Panc1 (cell line): ENCODE results near the gene DTNBP1. TPM values are rescaled to one million over a fixed set of nuclear protein-coding genes. Genes with fewer than 3 reads are reported as not detected.

Experiments
- ATAC-seq: fragments of 200-7000 bp; cut with Tn5 transposase; 2 replicates; pipeline ENCODE4 v1.9.1; 2020; ENCODE audit warnings: mild to moderate bottlenecking, moderate library complexity
- BruUV-seq: library from RNA; stranded (reverse); fragments of 400-500 nt; replicated peaks from 2 replicates; lab custom pipeline; 2021; lab: Mats Ljungman, UMichigan
- CTCF ChIA-PET: fragments of 300-600 bp; sonication (Branson Sonifier 250); formaldehyde crosslinking; loops from one replicate; lab custom pipeline; 2022; ENCODE audit warnings: antibody characterized with exemption; lab: Charles Lee
- POLR2A ChIA-PET: fragments of 300-600 bp; sonication (Branson Sonifier 250); formaldehyde crosslinking; loops from one replicate; lab custom pipeline; 2022; ENCODE audit warnings: antibody characterized with exemption; lab: Charles Lee
- DNase-seq: peaks from one replicate; pipeline ENCODE4 v3.0.0-alpha.2; 2010; ENCODE audit warnings: low read depth, low spot score
- H3K27ac ChIP-seq: 2 replicates; pipeline ENCODE4 v1.5.1; 2011; ENCODE audit warnings: mild to moderate bottlenecking, low read length, inconsistent platforms
- H3K27me3 ChIP-seq: fragments of 200-500 bp; sonication (Bioruptor generic); 2 replicates; pipeline ENCODE4 v1.6.0; 2014; ENCODE audit warnings: low read length, inconsistent platforms; ENCODE audit not compliant: control insufficient read depth, insufficient read depth
- H3K36me3 ChIP-seq: fragments of 200-500 bp; sonication (Bioruptor generic); 2 replicates; pipeline ENCODE4 v1.5.1; 2014; ENCODE audit warnings: inconsistent platforms, mild to moderate bottlenecking, low read length, moderate library complexity; ENCODE audit not compliant: control insufficient read depth, insufficient read depth
- H3K4me1 ChIP-seq: 2 replicates; pipeline ENCODE4 v1.5.1; 2011; ENCODE audit warnings: inconsistent platforms, mild to moderate bottlenecking, low read length, moderate library complexity; ENCODE audit not compliant: control insufficient read depth, insufficient read depth
- H3K4me3 ChIP-seq, 2 experiments: 2 replicates each; pipeline ENCODE4 v1.5.1; 2011 to 2012; ENCODE audit warnings: low read depth in 2 of 2, low read length in 2 of 2, mild to moderate bottlenecking in 2 of 2, inconsistent platforms in 1 of 2, moderate library complexity in 1 of 2
- H3K9me3 ChIP-seq: fragments of 200-500 bp; sonication (Bioruptor generic); 2 replicates; pipeline ENCODE4 v1.5.1; 2014; ENCODE audit warnings: low read depth, mild to moderate bottlenecking, inconsistent platforms, low read length, moderate library complexity; ENCODE audit not compliant: control insufficient read depth, insufficient read depth
- CTCF ChIP-seq: fragments of 450-650 bp; IDR thresholded peaks from 2 replicates; pipeline ENCODE4 v1.5.1; 2017; ENCODE audit warnings: mild to moderate bottlenecking
- POLR2AphosphoS5 ChIP-seq: IDR thresholded peaks from 2 replicates; pipeline ENCODE4 v1.6.1; 2012; ENCODE audit warnings: mild to moderate bottlenecking, low read depth, low read length, moderate library complexity
- REST ChIP-seq, 2 experiments: IDR thresholded peaks; 2 replicates each; pipeline ENCODE4 v1.6.1; 2011 to 2012; ENCODE audit warnings: low read depth in 2 of 2, control low read depth in 1 of 2, low read length in 1 of 2, mild to moderate bottlenecking in 1 of 2, moderate library complexity in 1 of 2; ENCODE audit not compliant: insufficient read depth in 1 of 2
- SIN3A ChIP-seq: IDR thresholded peaks from 2 replicates; pipeline ENCODE4 v1.6.1; 2012; ENCODE audit warnings: low read depth, mild to moderate bottlenecking, low read length, moderate library complexity, borderline replicate concordance; ENCODE audit not compliant: insufficient read depth
- TCF7L2 ChIP-seq: IDR thresholded peaks from 2 replicates; pipeline ENCODE4 v1.6.1; 2011; ENCODE audit warnings: mild to moderate bottlenecking, low read depth, low read length, inconsistent platforms
- in situ Hi-C: cut with HindIII; loops from 2 replicates; pipeline ENCODE4 v1.10.0; 2016; ENCODE audit warnings: low sequenced_read_pairs, low pct_unique_long_range_greater_than_20kb
- intact Hi-C: fragments of 100-400 bp; cut with micrococcal nuclease; formaldehyde crosslinking; loops from one replicate; pipeline ENCODE4 v1.10.0; 2022; ENCODE audit not compliant: unreplicated experiment
- total RNA-seq: library from RNA; stranded (reverse); gene quantifications from one replicate; pipeline ENCODE4 v1.2.1, GENCODE V29; 2021; ENCODE audit not compliant: unreplicated experiment

The DTNBP1 gene
- total RNA-seq, 1 experiment from 2014 or later = 29.3 TPM

- intact Hi-C loops = no loop called here
- no peak for DNase-seq
- no TSS peak for BruUV-seq
- Histone ChIP-seq H3K36me3 (peaks cover under 1% of the 10 kb centered on the region; the same call in 1 of the 2 replicates), H3K27ac (no peak overlapping the region), H3K9me3 (no peaks in the 10 kb centered on the region), H3K4me3 (no peak overlapping the region), H3K4me1 (peaks cover 7% of the 10 kb centered on the region; the same call in 1 of the 2 replicates), H3K27me3 (peaks cover 12% of the 10 kb centered on the region)
- CTCF ChIA-PET = no interaction called here
- in situ Hi-C loops = no loop called here
- POLR2A ChIA-PET = no interaction called here
- TF ChIP-seq TCF7L2 (no peak), CTCF (no peak), REST (IDR thresholded peaks at IDR 0.05; ENCODE audit: insufficient read depth in 1 of 2, low read depth in 2 of 2, low read length in 1 of 2) (no peak), POLR2AphosphoS5 (no peak), SIN3A (no peak)
- ATAC-seq = no peak
These were observed 2.4 kb upstream of the DTNBP1 start for GRCh38 chr6:15665237-15665636.

GRCh38 chr6:15663130-15663871 is 473 bp upstream of the DTNBP1 start:
- CTCF ChIA-PET = no interaction called here

More at GRCh38 chr6:15663130-15663871, 473 bp upstream of the DTNBP1 start:
- Histone ChIP-seq H3K4me1 (peaks cover 7% of the 10 kb centered on the region; the same call in 1 of the 2 replicates), H3K36me3 (peaks cover 4% of the 10 kb centered on the region; the same call in 1 of the 2 replicates), H3K27me3 (peaks cover 7% of the 10 kb centered on the region), H3K9me3 (no peaks in the 10 kb centered on the region), H3K27ac (peak overlapping the region; percentile 72), H3K4me3 (peak overlapping the region; percentile 64 to 84)
- ATAC-seq = no peak
- DNase-seq = peak; percentile 8
- TF ChIP-seq TCF7L2 (no peak), POLR2AphosphoS5 (0 out of 2 replicates have a peak, but pooled peaks have one; percentile 12), SIN3A (no peak), CTCF (no peak)
- POLR2A ChIA-PET = interaction anchor here (0.6 kb wide), 1 partner anchor 467 kb away, joined by 19 read pairs; no protein-coding TSS in a partner anchor
- intact Hi-C loops = no loop called here
- in situ Hi-C loops = no loop called here
- BruUV-seq = no TSS peak
